Activated naive CD8-positive, alpha-beta T cell treated with anti-CD3 and anti-CD28 coated beads, Interleukin-2, amount 50 U/mL, for 24 hours (primary cell): Measurements from ENCODE around the gene ARHGEF26.

Experiments used
- ATAC-seq: fragments of 150-1000 bp; cut with Tn5 transposase; one replicate; pipeline ENCODE4 v1.10.0; 2021
- DNase-seq: peaks from one replicate; pipeline ENCODE4 v3.0.0; 2021
- H3K27ac Mint-ChIP-seq: one replicate; pipeline ENCODE4 v1.8.0; 2021; ENCODE audit warnings: mild to moderate bottlenecking, mixed read lengths
- H3K27me3 Mint-ChIP-seq: one replicate; pipeline ENCODE4 v1.8.0; 2021; ENCODE audit warnings: mixed read lengths
- H3K36me3 Mint-ChIP-seq: one replicate; pipeline ENCODE4 v1.8.0; 2021; ENCODE audit warnings: low read depth, mixed read lengths
- H3K4me1 Mint-ChIP-seq: one replicate; pipeline ENCODE4 v1.8.0; 2021; ENCODE audit warnings: mixed read lengths
- H3K4me3 Mint-ChIP-seq: one replicate; pipeline ENCODE4 v1.8.0; 2021; ENCODE audit warnings: mild to moderate bottlenecking, moderate library complexity, mixed read lengths
- H3K9me3 Mint-ChIP-seq: one replicate; pipeline ENCODE4 v1.8.0; 2021; ENCODE audit warnings: mixed read lengths

The ARHGEF26 gene

GRCh38 chr3:154102225-154102624 is 19.0 kb upstream of the ARHGEF26 start:
- H3K4me1 Mint-ChIP-seq: no peaks in the 10 kb centered on the region
- H3K36me3 Mint-ChIP-seq: no peaks in the 10 kb centered on the region
- H3K27me3 Mint-ChIP-seq: no peaks in the 10 kb centered on the region
- H3K27ac Mint-ChIP-seq: no peak overlapping the region
- no peak overlapping the region for H3K4me3 Mint-ChIP-seq
- ATAC-seq: no peak
- DNase-seq: no peak
- H3K9me3 Mint-ChIP-seq: no peaks in the 10 kb centered on the region

DNA sequence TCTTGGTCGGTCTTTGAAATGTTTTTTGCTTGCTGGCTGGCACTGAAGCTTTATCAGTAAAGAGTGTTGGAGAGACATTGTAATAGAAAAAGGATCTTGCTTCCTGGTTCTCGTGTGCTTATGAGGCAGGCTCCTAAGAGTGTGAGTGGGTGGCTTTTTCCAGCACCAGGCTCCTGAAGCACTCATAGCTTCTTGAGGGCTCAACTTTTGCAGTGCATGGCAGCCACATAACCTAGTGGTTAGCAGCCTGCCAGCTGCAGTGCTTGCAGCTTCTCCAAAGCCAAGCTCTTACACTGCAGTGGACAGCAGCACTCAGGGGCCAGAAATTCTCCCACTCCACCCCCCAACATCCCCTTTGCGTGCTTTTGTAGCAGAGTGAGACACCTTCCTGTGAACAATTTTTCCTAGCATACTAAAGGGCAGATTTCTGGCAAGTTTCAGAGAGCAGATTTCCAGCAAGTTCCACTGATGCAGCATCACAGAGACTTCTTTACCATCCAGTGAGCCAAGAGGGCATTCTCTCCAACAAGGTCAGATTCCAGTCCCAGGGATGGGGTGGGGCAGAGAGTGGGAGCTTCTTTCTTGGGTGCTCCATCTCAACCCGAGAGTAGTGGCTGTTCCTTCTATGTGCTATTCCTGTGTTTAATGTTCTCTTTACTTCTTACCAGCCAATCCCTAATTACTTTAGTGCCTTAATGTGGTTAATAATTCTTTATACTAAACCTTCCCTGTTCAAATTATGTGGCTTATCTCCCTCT is 15.8 kb upstream of the ARHGEF26 start:
- no peaks in the 10 kb centered on the region for H3K4me1 Mint-ChIP-seq
- H3K4me3 Mint-ChIP-seq: no peak overlapping the region
- no peaks in the 10 kb centered on the region for H3K9me3 Mint-ChIP-seq
- ATAC-seq (no peak), DNase-seq (no peak)
- no peaks in the 10 kb centered on the region for H3K27me3 Mint-ChIP-seq
- no peaks in the 10 kb centered on the region for H3K36me3 Mint-ChIP-seq
- H3K27ac Mint-ChIP-seq: no peak overlapping the region

DNA sequence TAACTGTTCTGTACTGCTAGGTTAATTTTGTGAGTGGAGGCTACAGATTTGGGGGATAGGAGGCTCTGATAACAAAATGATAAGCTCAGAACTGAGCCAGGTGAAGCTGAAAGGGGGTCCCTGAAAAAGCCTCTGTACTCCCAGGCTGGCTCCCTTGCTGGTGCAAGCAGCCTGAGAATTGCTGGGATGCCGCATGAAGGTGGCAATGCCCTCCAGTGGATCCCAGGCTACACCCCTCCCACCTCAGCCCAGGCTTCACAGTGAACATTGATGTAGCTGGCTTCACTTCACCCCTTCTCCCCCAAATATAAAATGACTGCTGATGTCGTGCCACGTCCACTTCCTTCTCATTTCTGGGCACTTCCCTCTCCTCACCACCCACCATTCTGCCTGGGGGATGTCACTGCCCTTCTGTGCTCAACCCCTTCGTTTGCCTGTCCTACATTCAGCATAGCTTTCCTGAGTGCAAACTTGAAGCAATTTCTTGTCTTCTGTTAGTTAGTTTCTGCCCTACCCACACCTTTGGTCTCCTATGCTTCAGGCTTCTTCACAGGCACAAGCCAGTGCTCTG is 9.7 kb upstream of the ARHGEF26 start:
- Mint-ChIP-seq H3K4me1 (no peaks in the 10 kb centered on the region), H3K4me3 (no peak overlapping the region), H3K27ac (no peak overlapping the region), H3K27me3 (peaks cover 6% of the 10 kb centered on the region), H3K36me3 (no peaks in the 10 kb centered on the region), H3K9me3 (no peaks in the 10 kb centered on the region)
- DNase-seq (no peak), ATAC-seq (no peak)

DNA sequence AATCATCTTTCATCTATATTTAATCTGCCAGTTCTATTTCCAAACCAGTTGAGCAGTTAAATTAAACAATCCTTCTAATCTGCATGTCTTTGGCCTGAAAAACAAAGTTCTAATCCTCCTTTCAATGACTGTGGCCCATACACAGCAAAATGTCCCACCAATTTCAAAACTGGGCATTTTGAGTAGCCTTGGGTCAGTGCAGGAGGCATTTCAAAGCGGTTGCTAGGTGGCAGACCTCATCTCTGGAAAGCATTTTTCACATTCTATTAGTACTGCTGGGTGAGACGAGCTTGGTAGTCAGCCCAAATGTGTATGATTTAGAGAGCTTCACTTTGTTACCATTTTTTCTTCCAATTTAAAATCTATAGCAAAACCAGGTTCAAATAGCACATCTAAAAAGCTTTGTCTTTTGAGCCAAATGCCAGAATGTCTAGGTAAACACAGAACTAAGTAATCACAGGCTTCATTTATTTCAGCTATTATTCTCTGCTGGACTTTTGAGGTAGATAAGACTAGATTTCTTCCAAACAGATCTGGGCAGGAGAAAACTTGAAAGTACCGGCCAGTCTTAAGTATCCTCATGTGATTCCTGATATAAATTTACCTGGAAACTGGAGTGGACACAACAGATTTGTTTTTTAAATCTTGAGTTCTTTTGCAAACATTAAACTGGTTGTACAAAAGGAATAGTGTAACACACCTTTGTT is 8.9 kb upstream of the ARHGEF26 start:
- Mint-ChIP-seq H3K27ac (no peak overlapping the region), H3K27me3 (peaks cover 13% of the 10 kb centered on the region), H3K4me3 (no peak overlapping the region), H3K4me1 (no peaks in the 10 kb centered on the region), H3K9me3 (no peaks in the 10 kb centered on the region), H3K36me3 (no peaks in the 10 kb centered on the region)
- DNase-seq: no peak
- ATAC-seq: no peak

DNA sequence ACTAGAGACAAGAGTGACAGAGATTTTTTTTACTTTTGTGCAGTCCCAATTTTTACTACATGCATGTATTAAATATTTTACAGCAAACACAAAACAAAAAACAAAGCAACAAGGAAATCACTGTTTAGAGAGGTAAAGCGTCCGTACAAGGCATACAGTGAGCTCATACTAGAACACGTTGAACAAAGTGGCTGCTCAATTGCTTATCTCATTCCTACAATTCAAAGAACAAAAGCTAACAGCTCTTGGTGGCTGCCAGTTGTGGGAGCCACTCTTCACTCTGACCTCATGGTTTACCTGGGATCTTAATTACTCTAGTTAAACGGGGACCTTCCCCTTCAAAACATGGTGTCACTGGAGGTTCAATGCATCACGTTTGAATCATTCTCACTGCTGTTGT is 7.6 kb upstream of the ARHGEF26 start:
- Mint-ChIP-seq H3K27ac (no peak overlapping the region), H3K4me3 (no peak overlapping the region), H3K4me1 (no peaks in the 10 kb centered on the region), H3K27me3 (peaks cover 22% of the 10 kb centered on the region), H3K36me3 (no peaks in the 10 kb centered on the region), H3K9me3 (no peaks in the 10 kb centered on the region)
- no peak for ATAC-seq
- no peak for DNase-seq

DNA sequence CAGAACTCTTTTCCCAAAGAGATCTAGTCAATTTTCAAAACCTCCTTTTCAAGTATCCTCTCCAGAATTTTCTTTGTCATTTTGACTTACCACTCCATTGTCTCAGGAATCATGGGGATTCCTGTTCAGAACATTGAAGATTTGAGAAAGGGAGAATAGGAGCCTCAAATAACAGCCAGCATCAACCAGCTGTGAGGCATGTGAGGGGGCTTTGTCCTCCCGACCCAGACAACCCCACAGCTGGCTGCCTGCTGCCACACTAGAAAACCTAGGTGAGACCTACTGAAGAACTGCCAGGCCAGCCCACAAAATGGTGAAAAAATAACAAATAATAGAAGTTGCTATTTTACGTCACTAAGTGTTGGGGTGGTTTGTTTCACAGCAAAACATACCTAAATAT is 5.9 kb upstream of the ARHGEF26 start:
- Mint-ChIP-seq H3K4me3 (no peak overlapping the region), H3K9me3 (no peaks in the 10 kb centered on the region), H3K36me3 (no peaks in the 10 kb centered on the region), H3K4me1 (no peaks in the 10 kb centered on the region), H3K27ac (no peak overlapping the region), H3K27me3 (peaks cover 34% of the 10 kb centered on the region)
- ATAC-seq: no peak
- no peak for DNase-seq

- H3K9me3 Mint-ChIP-seq: no peaks in the 10 kb centered on the region
- no peak for ATAC-seq
- H3K4me3 Mint-ChIP-seq: no peak overlapping the region
- H3K36me3 Mint-ChIP-seq: no peaks in the 10 kb centered on the region
- DNase-seq: no peak
- peaks cover 14% of the 10 kb centered on the region for H3K4me1 Mint-ChIP-seq
- no peak overlapping the region for H3K27ac Mint-ChIP-seq
- H3K27me3 Mint-ChIP-seq: peaks cover 65% of the 10 kb centered on the region
Observed at GRCh38 chr3:154119951-154120350, 1.2 kb upstream of the ARHGEF26 start.

GRCh38 chr3:154121701-154122551 is 736 bp downstream of the ARHGEF26 start:
- peak; percentile 39 for ATAC-seq
- H3K27me3 Mint-ChIP-seq: peaks cover 71% of the 10 kb centered on the region
- H3K9me3 Mint-ChIP-seq: no peaks in the 10 kb centered on the region
- H3K27ac Mint-ChIP-seq: no peak overlapping the region
- peak overlapping the region; percentile 76 for H3K4me3 Mint-ChIP-seq
- peaks cover 14% of the 10 kb centered on the region for H3K4me1 Mint-ChIP-seq
- no peaks in the 10 kb centered on the region for H3K36me3 Mint-ChIP-seq
- DNase-seq: peak; percentile 13

DNA sequence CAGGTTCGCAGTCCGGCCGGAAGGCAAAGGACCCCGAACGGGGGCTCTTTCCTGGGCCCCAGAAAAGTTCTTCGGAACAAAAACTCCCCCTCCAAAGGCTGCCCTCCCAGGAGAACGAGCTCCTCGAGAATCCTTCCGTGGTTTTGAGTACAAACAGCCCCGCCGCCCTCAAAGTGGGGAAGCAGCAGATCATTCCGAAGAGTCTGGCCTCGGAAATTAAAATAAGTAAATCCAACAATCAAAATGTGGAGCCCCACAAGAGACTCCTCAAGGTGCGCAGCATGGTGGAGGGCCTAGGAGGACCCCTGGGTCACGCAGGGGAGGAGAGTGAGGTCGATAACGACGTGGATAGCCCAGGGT is 1.3 kb downstream of the ARHGEF26 start:
- no peaks in the 10 kb centered on the region for H3K9me3 Mint-ChIP-seq
- peaks cover 65% of the 10 kb centered on the region for H3K27me3 Mint-ChIP-seq
- no peak overlapping the region for H3K27ac Mint-ChIP-seq
- H3K4me3 Mint-ChIP-seq: peak overlapping the region; percentile 44
- no peak for ATAC-seq
- no peak for DNase-seq
- no peaks in the 10 kb centered on the region for H3K36me3 Mint-ChIP-seq
- peaks cover 14% of the 10 kb centered on the region for H3K4me1 Mint-ChIP-seq

DNA sequence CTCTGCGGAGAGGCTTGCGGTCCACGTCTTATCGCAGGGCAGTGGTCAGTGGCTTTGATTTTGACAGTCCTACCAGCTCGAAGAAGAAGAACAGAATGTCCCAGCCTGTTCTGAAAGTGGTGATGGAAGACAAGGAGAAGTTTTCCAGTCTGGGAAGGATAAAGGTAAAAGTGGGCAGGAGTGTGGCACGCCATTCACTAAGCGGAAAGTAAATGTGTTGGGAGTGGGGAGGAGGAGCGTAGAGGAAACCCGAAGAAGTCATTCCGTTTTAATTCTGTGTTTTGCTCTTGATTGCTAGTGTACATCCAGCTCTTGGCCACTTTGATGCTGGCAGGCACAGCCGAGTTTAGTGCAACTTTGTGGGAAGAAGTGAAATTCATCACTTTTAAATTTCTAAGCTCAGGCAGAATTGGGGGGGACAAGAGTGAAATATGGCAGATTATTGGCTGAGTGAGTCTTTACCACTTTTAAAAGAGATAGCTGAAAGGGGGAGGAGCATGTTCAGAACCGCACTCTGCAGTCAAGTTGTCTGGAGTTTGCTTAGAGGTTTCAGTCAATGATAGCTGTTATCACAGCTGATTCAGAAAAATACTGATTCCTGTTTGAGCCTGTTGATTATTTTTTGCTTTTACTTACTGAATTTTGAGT is 1.8 kb downstream of the ARHGEF26 start:
- no peaks in the 10 kb centered on the region for H3K9me3 Mint-ChIP-seq

DNA sequence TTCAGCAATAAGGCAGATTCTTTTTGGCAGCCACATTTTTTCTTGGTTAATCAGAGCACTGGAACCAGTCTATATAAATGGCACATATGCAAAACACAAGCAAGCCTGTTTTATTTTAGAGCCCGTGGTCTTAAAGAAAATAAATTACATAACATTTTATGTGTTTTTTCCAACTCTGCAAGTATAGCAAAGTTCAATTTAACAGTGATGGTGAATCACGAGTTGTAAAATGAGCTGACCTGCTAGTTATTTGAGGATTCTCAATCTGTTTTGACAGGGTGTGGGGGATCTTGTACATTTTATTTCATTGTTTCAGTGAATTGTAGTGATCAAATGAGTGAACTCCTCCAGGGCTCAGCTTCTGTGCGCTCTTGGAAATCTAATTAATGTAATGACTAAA is 2.7 kb downstream of the ARHGEF26 start:
- no peak for ATAC-seq
- no peaks in the 10 kb centered on the region for H3K36me3 Mint-ChIP-seq
- H3K4me1 Mint-ChIP-seq: peaks cover 14% of the 10 kb centered on the region
- no peaks in the 10 kb centered on the region for H3K9me3 Mint-ChIP-seq
- no peak overlapping the region for H3K4me3 Mint-ChIP-seq
- DNase-seq: no peak
- peaks cover 59% of the 10 kb centered on the region for H3K27me3 Mint-ChIP-seq
- H3K27ac Mint-ChIP-seq: no peak overlapping the region

More for the DNA sequence above, 1.8 kb downstream of the ARHGEF26 start:
- Mint-ChIP-seq H3K27ac (no peak overlapping the region), H3K27me3 (peaks cover 62% of the 10 kb centered on the region), H3K4me3 (peak overlapping the region; percentile 44), H3K4me1 (peaks cover 14% of the 10 kb centered on the region), H3K36me3 (no peaks in the 10 kb centered on the region)
- DNase-seq (no peak), ATAC-seq (no peak)

DNA sequence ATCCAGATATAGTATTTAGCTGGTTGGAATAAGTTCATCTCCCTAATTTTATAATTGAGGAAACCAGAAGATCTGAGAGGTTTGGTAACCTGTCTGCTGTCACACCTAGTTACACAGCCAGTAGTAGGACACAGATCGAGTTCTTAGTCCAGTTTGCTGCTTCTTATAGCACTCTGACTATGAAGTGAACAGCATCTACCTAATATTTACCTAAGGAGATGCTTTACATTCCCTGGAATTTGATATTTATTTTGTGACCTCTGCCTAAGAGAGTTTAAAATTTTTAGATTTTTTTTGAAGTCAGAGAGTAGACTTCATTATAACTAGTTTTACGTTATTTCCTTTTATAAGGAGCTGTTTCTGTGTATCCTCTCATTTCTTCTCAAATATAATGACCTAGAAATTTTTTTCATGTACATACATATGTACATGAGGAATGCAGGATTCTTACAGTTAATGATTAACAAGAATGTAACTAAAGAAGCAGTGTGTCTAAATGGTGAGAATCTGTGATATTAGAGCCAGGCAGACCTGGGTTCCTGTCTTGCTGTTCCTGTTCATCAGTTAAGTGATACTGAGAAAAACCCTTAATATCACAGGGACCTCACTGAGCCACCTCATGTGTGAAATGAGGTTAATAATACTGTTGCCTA is 4.3 kb downstream of the ARHGEF26 start:
- H3K4me3 Mint-ChIP-seq: no peak overlapping the region
- H3K27ac Mint-ChIP-seq: no peak overlapping the region
- H3K36me3 Mint-ChIP-seq: no peaks in the 10 kb centered on the region
- DNase-seq: no peak
- peaks cover 48% of the 10 kb centered on the region for H3K27me3 Mint-ChIP-seq
- no peak for ATAC-seq
- H3K9me3 Mint-ChIP-seq: no peaks in the 10 kb centered on the region
- H3K4me1 Mint-ChIP-seq: peaks cover 14% of the 10 kb centered on the region

- Mint-ChIP-seq H3K9me3 (no peaks in the 10 kb centered on the region), H3K4me3 (no peak overlapping the region), H3K4me1 (peaks cover 6% of the 10 kb centered on the region), H3K27ac (no peak overlapping the region), H3K36me3 (no peaks in the 10 kb centered on the region), H3K27me3 (peaks cover 38% of the 10 kb centered on the region)
- DNase-seq: no peak
- no peak for ATAC-seq
Observed at GRCh38 chr3:154126651-154127050, 5.5 kb downstream of the ARHGEF26 start.

DNA sequence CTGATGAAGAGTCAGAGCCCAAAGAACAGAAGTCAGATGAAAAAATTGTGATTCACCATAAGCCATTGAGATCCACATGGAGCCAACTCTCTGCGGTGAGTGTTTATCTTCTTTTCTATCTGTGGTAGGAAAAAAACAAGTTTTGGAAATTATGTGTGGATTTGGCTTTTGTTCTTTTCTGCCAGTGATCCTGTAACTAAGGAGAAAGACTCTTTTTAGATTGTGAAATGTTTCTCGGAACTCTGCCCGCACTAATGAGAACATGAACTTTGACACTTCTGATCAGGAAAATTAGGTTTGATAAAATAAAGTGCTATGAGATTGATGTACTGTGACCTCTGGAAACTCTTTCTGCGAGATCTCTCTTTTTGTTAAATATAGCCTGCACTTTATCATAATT is 8.4 kb downstream of the ARHGEF26 start:
- H3K27me3 Mint-ChIP-seq: peaks cover 18% of the 10 kb centered on the region
- H3K4me1 Mint-ChIP-seq: no peaks in the 10 kb centered on the region
- H3K36me3 Mint-ChIP-seq: no peaks in the 10 kb centered on the region
- no peak overlapping the region for H3K4me3 Mint-ChIP-seq
- no peaks in the 10 kb centered on the region for H3K9me3 Mint-ChIP-seq
- no peak overlapping the region for H3K27ac Mint-ChIP-seq
- DNase-seq: no peak
- ATAC-seq: no peak
